Activated CD8-positive, alpha-beta memory T cell treated with anti-CD3 and anti-CD28 coated beads, Interleukin-2, amount 10 ng/mL, durations not matched to agents 7 days and 5 days (primary cell): ENCODE results near the gene KCNK18. TPM values are rescaled to one million over a fixed set of nuclear protein-coding genes. Genes with fewer than 3 reads are reported as not detected.

ENCODE experiments used
- ATAC-seq: fragments of 150-1000 bp; cut with Tn5 transposase; one replicate; pipeline ENCODE4 v1.10.0; 2021; ENCODE audit warnings: moderate library complexity
- CTCF ChIA-PET: fragments of 350-600 bp; sonication (Branson Sonifier 250); formaldehyde crosslinking; loops from one replicate; lab custom pipeline; 2021; ENCODE audit warnings: antibody characterized with exemption; lab: Charles Lee
- DNase-seq: peaks from one replicate; pipeline ENCODE4 v3.0.0-alpha.2; 2020
- H3K27ac Mint-ChIP-seq: one replicate; pipeline ENCODE4 v1.8.0; 2021; ENCODE audit warnings: mild to moderate bottlenecking, mixed read lengths
- H3K27me3 Mint-ChIP-seq: one replicate; pipeline ENCODE4 v1.8.0; 2021; ENCODE audit warnings: mixed read lengths
- H3K36me3 Mint-ChIP-seq: one replicate; pipeline ENCODE4 v1.8.0; 2021; ENCODE audit warnings: mild to moderate bottlenecking, mixed read lengths
- H3K4me1 Mint-ChIP-seq: one replicate; pipeline ENCODE4 v1.8.0; 2021; ENCODE audit warnings: mixed read lengths
- H3K4me3 Mint-ChIP-seq: one replicate; pipeline ENCODE4 v1.8.0; 2021; ENCODE audit warnings: mild to moderate bottlenecking, moderate library complexity, mixed read lengths
- H3K9me3 Mint-ChIP-seq: one replicate; pipeline ENCODE4 v1.8.0; 2022; ENCODE audit warnings: low read depth, mixed read lengths
- total RNA-seq, 2 experiments: library from RNA; stranded (reverse); gene quantifications; one replicate each; pipeline ENCODE4 v1.2.3, GENCODE V29; 2021

Gene KCNK18
- not detected for total RNA-seq

DNA sequence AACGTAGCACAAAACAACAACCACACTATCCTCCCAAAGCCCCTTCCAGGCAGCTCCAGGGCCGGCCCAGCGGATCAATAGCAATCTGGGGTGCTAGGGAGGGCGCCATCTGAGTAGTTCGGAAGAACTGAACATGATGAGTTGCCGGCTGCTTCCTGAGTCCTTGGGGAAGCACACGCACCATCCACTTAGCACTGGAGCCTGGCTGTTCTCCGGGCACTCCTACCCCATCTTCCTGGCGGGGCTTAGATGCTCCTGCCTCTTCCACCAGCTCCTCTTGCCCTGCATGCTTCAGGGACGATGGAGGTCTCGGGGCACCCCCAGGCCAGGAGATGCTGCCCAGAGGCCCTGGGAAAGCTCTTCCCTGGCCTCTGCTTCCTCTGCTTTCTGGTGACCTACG is at the start of gene KCNK18:
Gene KCNK18, plus strand, starts transcription at position 301 of the 400 bp plus-strand sequence. Its CDS starts 0 bp downstream, at position 301.
- Mint-ChIP-seq H3K27me3 (no peaks in the 10 kb centered on the region), H3K9me3 (peaks cover 2% of the 10 kb centered on the region), H3K4me3 (no peak within 1 kb of the TSS), H3K27ac (no peak within 1 kb of the TSS), H3K36me3 (no peaks in the 10 kb centered on the region), H3K4me1 (no peaks in the 10 kb centered on the region)
- CTCF ChIA-PET: interaction anchor here (1.3 kb wide), 1 partner anchor 19 kb away, joined by 4 read pairs; no protein-coding TSS in a partner anchor
- ATAC-seq (no peak), DNase-seq (no peak)

DNA sequence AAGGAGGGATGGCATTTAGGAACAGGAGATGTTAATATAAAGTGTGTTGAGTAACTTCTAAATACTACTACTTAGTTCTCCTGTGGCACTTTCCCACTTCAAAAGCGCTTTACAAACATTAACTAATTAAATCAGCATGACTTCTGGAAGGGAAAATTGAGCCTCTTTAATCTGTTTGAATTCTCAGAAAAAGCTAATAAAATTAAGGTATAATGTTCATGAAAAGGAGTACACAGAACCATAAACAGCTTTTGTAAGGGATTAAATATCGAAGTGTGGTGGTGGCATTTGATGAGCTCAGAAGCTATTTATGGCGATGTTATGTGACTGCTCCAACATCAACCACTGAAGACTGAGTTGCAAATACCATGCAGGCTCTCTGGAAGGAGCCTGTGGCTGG is 49.0 kb upstream of the KCNK18 start:
- H3K27me3 Mint-ChIP-seq: peaks cover 18% of the 10 kb centered on the region
- CTCF ChIA-PET: no interaction called here
- H3K4me1 Mint-ChIP-seq: no peaks in the 10 kb centered on the region
- H3K4me3 Mint-ChIP-seq: no peak overlapping the region
- H3K27ac Mint-ChIP-seq: no peak overlapping the region
- H3K9me3 Mint-ChIP-seq: no peaks in the 10 kb centered on the region
- ATAC-seq (no peak), DNase-seq (no peak)
- H3K36me3 Mint-ChIP-seq: no peaks in the 10 kb centered on the region

DNA sequence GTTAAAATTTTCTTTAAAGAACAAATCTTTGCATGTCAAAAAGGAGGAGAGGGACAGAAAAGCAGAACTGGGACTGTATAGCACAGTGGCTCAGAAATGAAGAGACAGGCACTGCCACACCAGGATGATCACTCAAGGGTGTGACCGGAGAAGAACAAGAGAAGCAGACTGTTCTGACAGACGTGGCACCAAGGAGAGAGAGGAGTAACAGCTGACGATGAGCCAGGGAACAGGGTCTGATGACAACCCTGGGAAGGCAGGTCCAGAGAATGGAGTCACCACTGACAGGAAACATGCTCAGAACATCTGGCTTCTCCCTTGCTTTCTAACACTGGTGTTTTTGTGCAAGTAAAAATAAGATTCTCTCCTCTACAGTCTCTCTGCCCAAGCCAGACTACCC is 44.6 kb upstream of the KCNK18 start:
- no peaks in the 10 kb centered on the region for H3K9me3 Mint-ChIP-seq
- no peak for DNase-seq
- H3K27ac Mint-ChIP-seq: no peak overlapping the region
- H3K4me3 Mint-ChIP-seq: no peak overlapping the region
- no peaks in the 10 kb centered on the region for H3K4me1 Mint-ChIP-seq
- peaks cover 28% of the 10 kb centered on the region for H3K27me3 Mint-ChIP-seq
- ATAC-seq: no peak
- no peaks in the 10 kb centered on the region for H3K36me3 Mint-ChIP-seq
- CTCF ChIA-PET: no interaction called here

DNA sequence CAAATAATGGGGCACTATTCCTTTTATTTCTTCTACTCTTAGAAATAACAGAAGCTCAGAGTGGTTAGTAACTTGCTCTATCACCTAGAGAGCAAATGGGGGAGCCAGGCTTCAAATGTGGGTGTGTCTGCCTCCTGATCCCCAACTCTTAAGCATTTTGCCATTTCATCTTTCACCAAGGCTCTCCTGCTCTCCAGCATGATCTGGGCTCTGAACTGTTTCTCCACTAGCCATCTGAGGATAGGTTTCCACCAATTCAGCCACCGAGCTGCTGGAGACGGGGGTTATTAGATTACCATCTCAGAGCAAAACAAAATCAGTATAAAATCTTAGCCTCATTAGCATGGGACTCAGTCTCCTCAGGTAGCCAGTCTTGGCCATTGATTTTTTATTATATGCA is 39.0 kb upstream of the KCNK18 start:
- peaks cover 2% of the 10 kb centered on the region for H3K36me3 Mint-ChIP-seq

DNA sequence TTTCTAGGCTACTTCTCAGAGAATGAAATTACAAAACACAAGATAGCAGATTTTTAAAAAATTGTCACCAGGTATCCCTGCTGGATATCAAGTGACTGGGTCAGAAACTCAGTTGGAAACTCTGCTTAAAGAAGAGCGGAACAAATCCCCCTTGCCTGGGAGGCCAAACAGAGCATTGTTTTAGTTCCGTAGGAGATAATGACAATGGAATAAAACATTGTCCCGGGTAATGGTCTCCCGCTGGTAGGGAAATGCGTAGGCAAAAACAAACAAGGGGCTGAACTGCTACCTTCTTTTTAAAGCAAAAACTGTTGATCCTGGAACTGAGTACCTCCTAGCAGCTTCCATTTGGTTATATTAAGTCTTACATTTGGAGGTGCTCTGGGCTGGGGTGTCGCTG is 37.9 kb upstream of the KCNK18 start:
- DNase-seq (no peak), ATAC-seq (no peak)
- Mint-ChIP-seq H3K36me3 (peaks cover 2% of the 10 kb centered on the region), H3K27ac (no peak overlapping the region), H3K9me3 (no peaks in the 10 kb centered on the region), H3K4me3 (no peak overlapping the region), H3K4me1 (peaks cover 8% of the 10 kb centered on the region), H3K27me3 (peaks cover 76% of the 10 kb centered on the region)
- CTCF ChIA-PET: interaction anchor here (2.1 to 2.6 kb wide), 2 partner anchors 8 to 16 kb away, joined by 9 to 14 read pairs; no protein-coding TSS in a partner anchor

More for the DNA sequence above, 39.0 kb upstream of the KCNK18 start:
- H3K27ac Mint-ChIP-seq: no peak overlapping the region
- H3K27me3 Mint-ChIP-seq: peaks cover 71% of the 10 kb centered on the region
- peaks cover 4% of the 10 kb centered on the region for H3K4me1 Mint-ChIP-seq
- H3K4me3 Mint-ChIP-seq: no peak overlapping the region
- H3K9me3 Mint-ChIP-seq: no peaks in the 10 kb centered on the region
- CTCF ChIA-PET: interaction anchor here (2.1 to 2.6 kb wide), 2 partner anchors 9 to 17 kb away, joined by 9 to 14 read pairs; no protein-coding TSS in a partner anchor
- ATAC-seq (no peak), DNase-seq (no peak)

DNA sequence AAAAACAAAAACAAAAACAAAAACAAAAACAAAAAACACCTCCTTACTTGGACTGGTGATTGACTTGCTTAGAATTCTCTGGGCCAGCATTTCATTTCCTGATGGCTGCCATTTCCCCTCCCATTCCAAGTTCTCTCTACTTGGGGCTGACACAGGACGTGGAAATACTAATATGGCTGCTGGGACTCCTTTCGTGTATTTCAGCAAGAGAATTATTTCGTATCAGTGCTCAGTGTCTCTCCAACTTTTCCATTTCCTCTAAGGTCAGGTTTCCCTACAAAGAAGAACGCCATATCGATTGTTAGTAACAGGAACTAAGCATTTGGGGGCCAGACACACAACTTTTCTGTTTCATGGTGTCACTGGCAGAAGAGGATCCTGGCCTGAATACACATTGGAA is 36.7 kb upstream of the KCNK18 start:
- ATAC-seq (no peak), DNase-seq (no peak)
- H3K36me3 Mint-ChIP-seq: peaks cover 2% of the 10 kb centered on the region
- CTCF ChIA-PET: no interaction called here
- H3K4me3 Mint-ChIP-seq: no peak overlapping the region
- peaks cover 86% of the 10 kb centered on the region for H3K27me3 Mint-ChIP-seq
- no peak overlapping the region for H3K27ac Mint-ChIP-seq
- no peaks in the 10 kb centered on the region for H3K9me3 Mint-ChIP-seq
- H3K4me1 Mint-ChIP-seq: peaks cover 8% of the 10 kb centered on the region

DNA sequence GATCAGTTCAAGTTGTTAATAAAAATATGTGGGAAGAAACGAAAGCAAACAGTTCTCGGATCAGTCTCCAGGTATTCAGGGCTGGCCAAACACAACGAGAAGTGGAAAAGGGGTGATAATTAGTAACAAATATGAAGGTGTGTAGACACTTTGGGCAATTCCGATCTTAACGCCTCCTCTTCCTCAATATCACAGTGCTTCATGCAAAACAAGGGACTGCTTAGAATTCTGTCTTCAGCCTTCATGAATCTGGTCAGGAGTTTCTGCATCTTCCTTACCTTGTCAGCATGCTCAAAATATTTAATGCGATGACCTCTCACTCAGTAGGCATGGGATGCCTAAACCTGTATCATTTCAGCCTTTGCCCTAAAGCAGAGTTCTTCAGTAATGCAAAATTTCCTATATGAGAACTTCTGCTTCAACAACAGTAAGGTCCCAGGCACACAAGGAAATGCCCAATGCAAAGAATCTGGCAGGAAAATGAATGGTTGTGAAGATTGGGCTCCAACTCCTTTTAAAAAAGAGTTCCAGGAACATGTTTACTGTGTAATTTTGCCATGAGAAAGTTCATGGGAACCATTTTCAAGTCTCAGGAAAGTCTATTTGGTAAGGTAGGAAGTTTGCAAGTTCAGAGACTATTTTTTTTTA is 35.8 kb upstream of the KCNK18 start:
- ATAC-seq: no peak
- H3K27me3 Mint-ChIP-seq: peaks cover 92% of the 10 kb centered on the region
- no peaks in the 10 kb centered on the region for H3K9me3 Mint-ChIP-seq
- peaks cover 11% of the 10 kb centered on the region for H3K4me1 Mint-ChIP-seq
- no peak overlapping the region for H3K27ac Mint-ChIP-seq
- peaks cover 2% of the 10 kb centered on the region for H3K36me3 Mint-ChIP-seq
- no peak for DNase-seq
- no peak overlapping the region for H3K4me3 Mint-ChIP-seq
- CTCF ChIA-PET: no interaction called here

DNA sequence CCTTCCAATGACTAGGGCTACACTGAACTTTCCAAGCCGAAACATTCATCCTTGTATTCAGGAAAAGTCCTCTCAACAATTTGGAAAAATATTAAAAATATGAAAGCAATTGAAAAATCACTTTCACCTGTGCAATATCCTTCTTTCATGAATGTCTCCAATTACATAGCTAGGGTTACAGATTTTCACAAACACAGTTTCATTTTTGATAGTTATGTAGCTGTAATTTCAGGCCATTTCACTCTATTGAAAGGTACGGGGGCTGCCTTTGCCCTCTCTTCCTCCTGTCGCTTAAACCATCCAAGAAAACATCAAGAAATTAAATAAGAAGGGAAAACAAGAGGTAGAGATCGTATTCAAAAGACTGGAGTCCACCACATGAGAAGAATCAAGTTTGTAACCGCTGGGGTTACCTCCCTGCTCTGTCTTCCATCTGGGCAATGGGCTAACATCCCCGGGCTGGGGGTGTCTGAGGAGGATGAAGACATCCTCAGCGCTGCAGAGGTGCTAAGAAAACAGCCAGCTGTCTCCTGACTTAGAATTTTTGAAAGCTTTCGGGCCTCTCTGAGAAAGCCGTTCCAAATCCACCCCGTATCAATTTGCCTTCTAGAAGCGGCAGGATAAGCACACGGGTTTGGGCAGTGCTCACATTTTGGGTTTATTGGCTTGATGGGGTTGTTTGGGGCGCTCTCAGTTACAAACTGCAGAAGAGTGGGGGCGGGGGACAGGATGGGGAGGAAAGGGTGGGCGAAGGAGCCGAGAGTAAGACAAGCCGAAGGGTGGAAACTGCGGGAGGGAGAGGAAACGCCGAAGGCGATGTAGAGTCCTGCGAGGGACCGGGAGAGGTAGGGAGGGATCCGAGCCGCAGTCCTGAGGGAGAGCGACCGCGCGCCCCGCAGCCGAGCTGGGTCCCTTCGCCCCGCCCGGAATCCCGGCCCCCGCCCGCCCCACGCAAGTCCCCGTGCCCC is 34.9 kb upstream of the KCNK18 start:
- CTCF ChIA-PET: no interaction called here
- Mint-ChIP-seq H3K9me3 (no peaks in the 10 kb centered on the region), H3K4me1 (peaks cover 12% of the 10 kb centered on the region), H3K27me3 (peaks cover 93% of the 10 kb centered on the region), H3K4me3 (no peak overlapping the region), H3K27ac (peak overlapping the region; percentile 77), H3K36me3 (peaks cover 2% of the 10 kb centered on the region)
- DNase-seq (no peak), ATAC-seq (no peak)

DNA sequence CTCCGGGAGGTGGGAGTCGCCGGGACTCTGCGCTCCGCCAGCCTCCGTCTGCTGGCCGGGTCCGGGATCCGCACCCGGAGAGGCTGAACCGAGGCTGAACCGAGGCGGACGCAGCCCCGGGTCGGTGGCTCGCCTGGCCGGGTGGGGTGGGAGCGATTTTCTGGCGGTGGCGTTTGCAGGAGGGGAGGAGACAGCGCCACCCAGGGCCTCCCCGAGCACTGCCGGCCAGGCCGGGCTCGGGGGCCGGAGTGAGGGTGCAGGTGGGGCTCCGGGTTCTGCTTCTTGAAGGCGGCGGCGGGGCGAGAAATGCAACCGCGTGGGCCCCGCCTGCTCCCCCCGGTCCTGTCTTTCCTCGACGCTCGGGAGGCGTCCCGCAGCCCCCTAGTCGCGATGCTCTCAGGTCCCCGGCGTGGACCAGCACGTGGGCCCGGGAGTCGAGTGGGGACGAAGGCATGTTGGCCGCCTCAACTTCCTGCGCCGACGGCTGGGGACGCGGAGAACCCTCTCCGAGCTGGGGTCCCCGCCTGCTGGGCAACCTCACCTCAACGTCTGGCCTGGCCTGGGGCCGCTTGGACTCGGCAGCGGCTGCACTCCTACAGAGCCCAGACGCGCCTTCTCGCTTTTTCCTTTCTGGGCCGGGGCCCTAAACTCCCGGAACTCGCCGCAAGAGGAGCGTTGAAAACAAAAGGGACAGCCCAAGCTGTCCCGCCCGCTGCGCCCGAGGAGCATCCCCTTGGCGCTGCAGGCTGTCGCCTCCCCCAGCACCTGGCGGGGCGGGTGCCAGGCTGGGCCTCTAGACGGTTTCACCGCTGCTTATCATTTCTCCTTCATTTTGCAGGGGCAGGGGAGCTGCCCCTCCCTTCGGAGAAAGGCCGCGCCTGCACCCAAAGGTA is 34.0 kb upstream of the KCNK18 start:
- peaks cover 12% of the 10 kb centered on the region for H3K4me1 Mint-ChIP-seq

DNA sequence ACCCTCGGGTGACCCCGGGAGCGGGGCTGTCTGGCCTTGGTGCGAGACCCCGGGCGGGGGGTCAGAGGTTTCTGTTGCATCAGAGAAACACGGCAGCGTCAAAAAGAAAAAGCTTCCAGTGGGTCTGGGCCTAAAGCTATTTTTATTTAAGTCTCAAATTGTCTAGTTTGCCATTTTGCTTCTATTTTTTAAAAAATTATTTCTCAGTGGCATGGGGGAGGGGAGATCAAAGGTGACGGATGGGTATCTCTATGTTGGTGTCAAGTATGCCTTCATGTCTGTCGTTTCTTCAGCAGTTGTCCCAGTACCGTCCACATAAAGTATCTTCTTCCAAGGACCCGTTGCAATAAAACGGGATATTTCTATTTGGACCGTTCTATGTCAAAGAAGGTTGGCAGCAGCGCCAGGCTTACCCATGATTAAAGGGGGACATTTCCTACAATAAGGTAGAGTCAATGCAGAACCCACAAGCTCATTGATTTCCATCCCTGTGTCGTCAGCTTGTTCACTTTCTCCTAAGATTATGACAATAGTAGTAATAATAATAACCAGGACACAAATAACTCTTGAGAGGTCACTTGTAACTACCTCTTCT is 33.2 kb upstream of the KCNK18 start:
- H3K4me3 Mint-ChIP-seq: no peak overlapping the region
- H3K4me1 Mint-ChIP-seq: peaks cover 14% of the 10 kb centered on the region
- CTCF ChIA-PET: no interaction called here
- H3K27ac Mint-ChIP-seq: no peak overlapping the region
- no peak for DNase-seq
- H3K9me3 Mint-ChIP-seq: no peaks in the 10 kb centered on the region
- H3K36me3 Mint-ChIP-seq: peaks cover 2% of the 10 kb centered on the region
- peaks cover 93% of the 10 kb centered on the region for H3K27me3 Mint-ChIP-seq
- no peak for ATAC-seq

More for the DNA sequence above, 34.0 kb upstream of the KCNK18 start:
- peaks cover 2% of the 10 kb centered on the region for H3K36me3 Mint-ChIP-seq
- H3K27ac Mint-ChIP-seq: no peak overlapping the region
- H3K9me3 Mint-ChIP-seq: no peaks in the 10 kb centered on the region
- no peak overlapping the region for H3K4me3 Mint-ChIP-seq
- DNase-seq (no peak), ATAC-seq (no peak)
- peaks cover 93% of the 10 kb centered on the region for H3K27me3 Mint-ChIP-seq
- CTCF ChIA-PET: no interaction called here

DNA sequence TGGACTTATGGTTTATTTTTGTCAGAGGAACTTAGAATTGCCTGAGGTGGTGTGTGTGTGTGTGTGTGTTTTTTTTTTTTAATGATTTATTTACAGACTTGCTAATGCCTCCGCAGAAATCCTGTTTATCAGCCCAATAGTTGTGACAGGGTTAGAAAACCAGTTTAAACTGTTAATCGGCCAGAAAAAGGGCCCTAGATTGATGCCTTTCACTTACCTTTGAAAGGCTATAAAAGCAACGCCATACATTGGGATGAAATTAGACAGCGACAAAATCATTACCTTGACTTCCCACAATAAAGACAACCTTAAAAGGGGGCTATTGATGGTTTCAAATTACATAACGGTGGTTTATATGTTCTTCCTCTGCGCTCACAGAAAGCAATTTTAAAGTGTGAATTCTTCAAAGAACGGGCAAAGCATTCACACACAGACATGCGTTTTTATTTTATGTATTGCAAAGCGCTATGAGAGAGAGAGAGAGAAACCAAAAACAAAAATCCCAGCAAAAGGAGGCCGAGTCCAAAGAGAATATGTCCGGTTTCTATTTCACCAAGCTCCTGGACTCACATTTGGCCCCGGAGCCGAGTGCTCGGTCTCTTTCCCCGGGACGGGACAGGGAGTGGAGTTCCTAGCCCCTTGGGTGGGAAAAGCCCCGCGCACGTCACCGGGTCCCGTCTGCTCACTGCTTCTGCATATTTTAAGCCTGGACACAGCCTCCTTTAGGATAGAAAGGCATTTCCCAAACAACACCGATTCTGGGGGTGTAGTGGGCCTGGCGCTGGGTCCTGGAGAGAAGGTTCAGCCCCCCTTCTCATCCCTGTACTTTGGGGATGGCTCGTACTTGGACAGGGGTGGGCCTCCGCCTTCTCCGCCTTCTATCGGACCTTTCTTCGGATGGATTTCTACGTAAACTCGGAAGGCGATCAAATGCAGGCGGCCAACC is 32.4 kb upstream of the KCNK18 start:
- DNase-seq: no peak
- CTCF ChIA-PET: interaction anchor here (2.6 kb wide), 1 partner anchor 11 kb away, joined by 19 read pairs; no protein-coding TSS in a partner anchor

More for the DNA sequence above, 32.4 kb upstream of the KCNK18 start:
- H3K36me3 Mint-ChIP-seq: peaks cover 2% of the 10 kb centered on the region
- H3K27ac Mint-ChIP-seq: no peak overlapping the region
- no peak for ATAC-seq
- H3K4me3 Mint-ChIP-seq: no peak overlapping the region
- H3K27me3 Mint-ChIP-seq: peaks cover 93% of the 10 kb centered on the region
- H3K9me3 Mint-ChIP-seq: no peaks in the 10 kb centered on the region
- peaks cover 14% of the 10 kb centered on the region for H3K4me1 Mint-ChIP-seq
